Measurements from ENCODE around the gene HOXD9.

DNA sequence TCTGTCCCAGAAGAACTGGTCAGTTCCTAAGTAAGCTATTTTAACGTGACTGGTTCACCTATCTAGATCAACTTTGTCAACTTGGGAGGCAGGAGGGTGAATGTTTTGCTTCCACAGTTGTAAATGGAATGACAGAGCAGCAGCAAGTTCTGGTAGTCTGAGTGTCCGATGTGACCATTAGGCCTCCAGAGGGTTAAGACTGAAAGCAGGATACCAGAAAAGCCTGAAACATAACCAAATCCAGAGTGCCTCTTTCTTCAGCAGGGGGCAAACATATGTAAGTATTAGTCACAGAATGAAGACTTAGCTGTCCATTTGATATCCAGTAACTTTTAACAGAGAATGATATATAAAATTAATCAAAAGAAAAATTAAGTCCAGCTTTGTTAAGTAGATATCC is 43.8 kb downstream of the HOXD9 start:
- no peak for TF ChIP-seq CREB1 (IDR thresholded peaks at IDR 0.05)
- TF ChIP-seq EP300 (IDR thresholded peaks at IDR 0.05; ENCODE audit: borderline replicate concordance in 1 of 2, low read depth in 2 of 2, low read length in 2 of 2) = no peak
- no peak for TF ChIP-seq SIN3A (conservative IDR thresholded peaks at IDR 0.05 in 1 of 2, IDR thresholded peaks at IDR 0.05 in 1 of 2; ENCODE audit: low read depth in 1 of 2, low read length in 2 of 2)
